ENCODE results near the gene NUCB1. TPM values are rescaled to one million over a fixed set of nuclear protein-coding genes. Genes with fewer than 3 reads are reported as not detected.

NUCB1 gene
- total RNA-seq, 1 experiment from 2014 or later = 142 TPM

DNA sequence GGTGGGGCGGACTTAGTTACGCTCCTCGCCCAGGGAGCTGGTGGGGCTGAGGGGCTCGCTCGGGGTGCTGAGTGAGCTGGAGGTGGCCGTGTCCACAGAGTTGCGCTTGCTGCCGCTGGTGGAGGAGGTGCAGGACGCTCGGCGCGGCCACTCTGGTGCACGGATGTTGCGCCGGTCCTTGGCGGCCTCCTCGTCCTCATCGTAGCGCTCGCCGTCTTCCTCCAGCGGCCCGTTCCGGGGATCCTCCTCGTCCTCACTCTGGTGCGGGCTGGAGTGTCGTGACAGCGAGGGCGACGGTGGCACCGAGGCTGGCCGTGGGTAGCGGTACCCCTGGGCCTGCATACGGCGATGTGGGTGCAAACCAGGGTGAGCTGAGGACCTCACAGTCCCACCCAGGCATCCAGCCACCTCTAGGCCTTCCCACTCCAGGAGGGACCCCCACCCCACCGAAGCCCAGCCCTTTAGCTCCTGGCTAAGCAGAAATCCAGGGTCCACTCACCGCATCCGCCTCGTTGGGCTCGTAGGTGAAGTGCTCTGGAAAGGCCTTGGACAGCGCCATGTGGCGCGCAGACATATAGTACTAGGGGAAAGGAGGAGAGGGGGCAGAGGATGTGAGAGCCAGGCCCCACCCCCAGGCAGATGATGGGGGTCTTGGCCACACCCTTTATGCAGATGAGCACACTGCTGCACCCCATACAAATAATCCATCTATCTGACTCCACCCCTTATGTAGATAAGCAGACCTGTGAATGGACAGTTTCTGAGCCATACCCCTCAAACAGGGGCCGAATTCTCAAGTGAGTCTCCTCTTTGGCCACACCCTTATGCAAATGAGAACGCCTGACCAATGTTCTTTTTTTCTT is 69.4 kb downstream of the NUCB1 start:
- H3K27me3 Mint-ChIP-seq (ENCODE audit: insufficient read depth, unreplicated experiment) = no peaks in the 10 kb centered on the region
- H3K36me3 Mint-ChIP-seq (ENCODE audit: insufficient read depth, unreplicated experiment) = peaks cover 81% of the 10 kb centered on the region
- Histone ChIP-seq H3K9me3 (0 out of 2 replicates have a peak, but pooled peaks cover 3% of the 10 kb centered on the region), H3K4me3 (ENCODE audit: low read depth, low read length) (no peak overlapping the region), H3K36me3 (ENCODE audit: control insufficient read depth, insufficient read depth, low read length) (peaks cover 17% of the 10 kb centered on the region), H3K27me3 (replicated peaks; ENCODE audit: control insufficient read depth, insufficient read depth, low read length) (no peaks in the 10 kb centered on the region), H3K4me1 (peaks cover 12% of the 10 kb centered on the region)
- DNase-seq = peak in 1 of 2 experiments; percentile 46
- no TSS peak for BruUV-seq (replicated peaks)
- TF ChIP-seq, protein P1, sequence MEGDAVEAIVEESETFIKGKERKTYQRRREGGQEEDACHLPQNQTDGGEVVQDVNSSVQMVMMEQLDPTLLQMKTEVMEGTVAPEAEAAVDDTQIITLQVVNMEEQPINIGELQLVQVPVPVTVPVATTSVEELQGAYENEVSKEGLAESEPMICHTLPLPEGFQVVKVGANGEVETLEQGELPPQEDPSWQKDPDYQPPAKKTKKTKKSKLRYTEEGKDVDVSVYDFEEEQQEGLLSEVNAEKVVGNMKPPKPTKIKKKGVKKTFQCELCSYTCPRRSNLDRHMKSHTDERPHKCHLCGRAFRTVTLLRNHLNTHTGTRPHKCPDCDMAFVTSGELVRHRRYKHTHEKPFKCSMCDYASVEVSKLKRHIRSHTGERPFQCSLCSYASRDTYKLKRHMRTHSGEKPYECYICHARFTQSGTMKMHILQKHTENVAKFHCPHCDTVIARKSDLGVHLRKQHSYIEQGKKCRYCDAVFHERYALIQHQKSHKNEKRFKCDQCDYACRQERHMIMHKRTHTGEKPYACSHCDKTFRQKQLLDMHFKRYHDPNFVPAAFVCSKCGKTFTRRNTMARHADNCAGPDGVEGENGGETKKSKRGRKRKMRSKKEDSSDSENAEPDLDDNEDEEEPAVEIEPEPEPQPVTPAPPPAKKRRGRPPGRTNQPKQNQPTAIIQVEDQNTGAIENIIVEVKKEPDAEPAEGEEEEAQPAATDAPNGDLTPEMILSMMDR (IDR thresholded peaks at IDR 0.05; ENCODE audit: insufficient read depth in 1 of 2, low read depth in 1 of 2, low read length in 1 of 2, severe bottlenecking in 1 of 2, unreplicated experiment in 1 of 2) = no peak
- CTCF ChIA-PET = interaction anchor here (1.1 to 1.8 kb wide), 3 partner anchors 24 to 158 kb away, joined by 3 to 18 read pairs (median 13); partner anchors contain the start of genes GYS1 and RUVBL2
- H3K4me3 Mint-ChIP-seq (ENCODE audit: unreplicated experiment) = no peak overlapping the region
- POLR2A ChIA-PET = interaction anchor here (0.5 kb wide), 1 partner anchor 59 kb away, joined by 5 read pairs; no protein-coding TSS in a partner anchor
- H3K4me1 Mint-ChIP-seq (ENCODE audit: low read depth, unreplicated experiment) = peaks cover 10% of the 10 kb centered on the region
- H3K27ac Mint-ChIP-seq (ENCODE audit: unreplicated experiment) = no peak overlapping the region
- no peaks in the 10 kb centered on the region for H3K9me3 Mint-ChIP-seq (ENCODE audit: unreplicated experiment)
- intact Hi-C loops (cut with micrococcal nuclease; ENCODE audit: unreplicated experiment) = loop anchor here (2.0 kb wide), 1 partner anchor 175 kb away; no protein-coding TSS in a partner anchor

DNA sequence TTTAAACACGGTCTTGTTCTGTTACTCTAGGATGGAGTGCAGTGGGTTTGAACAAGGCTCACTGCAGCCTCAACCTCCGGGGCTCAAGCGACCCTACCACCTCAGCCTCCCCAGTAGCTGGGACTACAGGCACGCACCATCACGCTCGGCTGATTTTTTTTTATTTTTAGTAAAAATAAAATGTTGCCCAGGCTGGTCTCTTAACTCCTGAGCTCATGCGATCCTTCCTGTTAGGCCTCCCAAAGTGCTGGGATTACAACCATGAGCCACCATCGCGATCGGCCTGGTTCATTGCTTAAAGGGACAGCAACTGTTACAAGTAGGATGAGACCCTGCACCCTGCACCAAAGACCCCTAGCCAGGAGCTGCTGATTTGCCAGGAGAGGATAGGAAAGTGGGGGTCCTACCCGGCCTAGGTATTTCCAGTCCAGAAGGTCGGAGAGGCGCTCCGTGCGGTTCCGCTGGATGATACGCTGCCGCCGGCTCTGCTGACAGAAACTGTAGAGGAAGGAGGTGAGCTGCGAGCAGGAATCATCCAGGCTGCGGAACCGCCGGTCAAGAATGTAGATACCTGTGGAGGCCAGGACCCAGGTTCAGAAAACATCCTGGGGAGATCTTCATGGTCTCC is 70.1 kb downstream of the NUCB1 start:
- Mint-ChIP-seq H3K27ac (ENCODE audit: unreplicated experiment) (no peak overlapping the region), H3K4me3 (ENCODE audit: unreplicated experiment) (no peak overlapping the region), H3K4me1 (ENCODE audit: low read depth, unreplicated experiment) (peaks cover 6% of the 10 kb centered on the region), H3K9me3 (ENCODE audit: unreplicated experiment) (no peaks in the 10 kb centered on the region), H3K27me3 (ENCODE audit: insufficient read depth, unreplicated experiment) (no peaks in the 10 kb centered on the region), H3K36me3 (ENCODE audit: insufficient read depth, unreplicated experiment) (peaks cover 75% of the 10 kb centered on the region)
- no TSS peak for BruUV-seq (replicated peaks)
- ChIA-PET POLR2A (interaction anchor here (0.7 to 1.2 kb wide), 5 partner anchors 8 to 98 kb away, joined by 3 to 5 read pairs (median 3); partner anchors contain the start of genes NUCB1 and PPP1R15A), CTCF (interaction anchor here (0.6 to 1.8 kb wide), 20 partner anchors 8 to 274 kb away, joined by 3 to 18 read pairs (median 4); partner anchors contain the start of genes DHDH, GYS1, NUCB1 and RUVBL2)
- intact Hi-C loops (cut with micrococcal nuclease; ENCODE audit: unreplicated experiment) = loop anchor here (2.0 kb wide), 1 partner anchor 175 kb away; no protein-coding TSS in a partner anchor
- 0 out of 2 replicates have a peak, but pooled peaks cover 3% of the 10 kb centered on the region for H3K9me3 ChIP-seq
- no peaks in the 10 kb centered on the region for H3K27me3 ChIP-seq (replicated peaks; ENCODE audit: control insufficient read depth, insufficient read depth, low read length)
- no peak overlapping the region for H3K4me3 ChIP-seq (ENCODE audit: low read depth, low read length)
- peaks cover 17% of the 10 kb centered on the region for H3K36me3 ChIP-seq (ENCODE audit: control insufficient read depth, insufficient read depth, low read length)
- no peak for DNase-seq
- TF ChIP-seq, protein P1 (IDR thresholded peaks at IDR 0.05; ENCODE audit: insufficient read depth in 1 of 2, low read depth in 1 of 2, low read length in 1 of 2, severe bottlenecking in 1 of 2, unreplicated experiment in 1 of 2) = no peak
- peaks cover 12% of the 10 kb centered on the region for H3K4me1 ChIP-seq

DNA sequence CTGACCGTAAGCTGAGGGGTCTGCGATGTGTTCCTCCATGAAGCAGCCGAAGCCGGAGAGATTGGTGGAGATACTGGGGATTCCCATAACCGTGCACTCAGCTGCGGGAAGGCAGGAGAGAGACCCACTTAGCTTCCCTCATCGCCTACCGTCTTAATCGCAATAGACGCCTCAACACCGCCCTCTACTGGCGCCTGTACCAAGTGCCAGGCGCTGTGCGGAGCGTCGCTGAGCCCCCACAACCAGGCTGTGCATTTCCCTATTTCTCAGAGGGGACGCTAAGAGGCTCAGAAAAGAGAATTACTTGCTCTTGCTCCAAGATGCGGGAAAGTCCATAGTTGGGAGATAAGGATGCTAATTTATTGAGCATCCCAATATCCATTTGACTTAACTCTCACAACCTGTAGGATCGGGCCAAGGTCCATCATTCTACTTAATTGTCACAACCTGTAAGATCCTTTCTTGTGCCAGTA is 70.8 kb downstream of the NUCB1 start:
- ChIA-PET POLR2A (interaction anchor here (0.7 to 1.2 kb wide), 5 partner anchors 8 to 99 kb away, joined by 3 to 5 read pairs (median 3); partner anchors contain the start of genes NUCB1 and PPP1R15A), CTCF (interaction anchor here (0.6 to 1.8 kb wide), 20 partner anchors 9 to 274 kb away, joined by 3 to 18 read pairs (median 4); partner anchors contain the start of genes DHDH, GYS1, NUCB1 and RUVBL2)
- Histone ChIP-seq H3K36me3 (ENCODE audit: control insufficient read depth, insufficient read depth, low read length) (peaks cover 15% of the 10 kb centered on the region), H3K27me3 (replicated peaks; ENCODE audit: control insufficient read depth, insufficient read depth, low read length) (no peaks in the 10 kb centered on the region), H3K4me1 (peaks cover 12% of the 10 kb centered on the region), H3K9me3 (0 out of 2 replicates have a peak, but pooled peaks cover 3% of the 10 kb centered on the region), H3K4me3 (ENCODE audit: low read depth, low read length) (no peak overlapping the region)
- Mint-ChIP-seq H3K4me3 (ENCODE audit: unreplicated experiment) (no peak overlapping the region), H3K27ac (ENCODE audit: unreplicated experiment) (no peak overlapping the region), H3K27me3 (ENCODE audit: insufficient read depth, unreplicated experiment) (no peaks in the 10 kb centered on the region), H3K4me1 (ENCODE audit: low read depth, unreplicated experiment) (peaks cover 6% of the 10 kb centered on the region), H3K36me3 (ENCODE audit: insufficient read depth, unreplicated experiment) (peaks cover 69% of the 10 kb centered on the region), H3K9me3 (ENCODE audit: unreplicated experiment) (no peaks in the 10 kb centered on the region)
- TF ChIP-seq, protein P1 (IDR thresholded peaks at IDR 0.05; ENCODE audit: insufficient read depth in 1 of 2, low read depth in 1 of 2, low read length in 1 of 2, severe bottlenecking in 1 of 2, unreplicated experiment in 1 of 2) = peak; percentile 81 to 88
- peak; percentile 73 to 79 for DNase-seq
- intact Hi-C loops (cut with micrococcal nuclease; ENCODE audit: unreplicated experiment) = loop anchor here (2.0 kb wide), 1 partner anchor 176 kb away; no protein-coding TSS in a partner anchor
- BruUV-seq (replicated peaks) = no TSS peak
